Eye (tissue), 1 donor: ENCODE data around the gene STAP2.

Source experiments
- DNase-seq: peaks from one replicate; pipeline ENCODE4 v3.0.0-alpha.2; 2015

Gene STAP2

GRCh38 chr19:4370418-4371041, 31.9 kb upstream of the STAP2 start:
- no peak for DNase-seq

GRCh38 chr19:4369888-4370260, 31.2 kb upstream of the STAP2 start:
- peak; percentile 29 for DNase-seq

- DNase-seq, result peak; percentile 2
Measured at GRCh38 chr19:4369109-4369887, 30.7 kb upstream of the STAP2 start.

GRCh38 chr19:4368128-4368820, 29.6 kb upstream of the STAP2 start:
- peak; percentile 47 for DNase-seq

GRCh38 chr19:4367781-4368127, 29.1 kb upstream of the STAP2 start:
- peak; percentile 4 for DNase-seq

GRCh38 chr19:4367336-4367723, 28.7 kb upstream of the STAP2 start:
- no peak for DNase-seq

GRCh38 chr19:4366666-4367335, 28.2 kb upstream of the STAP2 start:
- DNase-seq, result no peak

- peak; percentile 1 for DNase-seq
Measured at GRCh38 chr19:4365791-4366665, 27.4 kb upstream of the STAP2 start.

GRCh38 chr19:4365341-4365740, 26.7 kb upstream of the STAP2 start:
- DNase-seq, result peak; percentile 1

GRCh38 chr19:4363571-4364304, 25.1 kb upstream of the STAP2 start:
- no peak for DNase-seq

- no peak for DNase-seq
Measured at GRCh38 chr19:4362831-4363545, 24.4 kb upstream of the STAP2 start.

- DNase-seq, result no peak
Measured at GRCh38 chr19:4362101-4362828, 23.6 kb upstream of the STAP2 start.

- DNase-seq, result peak; percentile 9
Measured at GRCh38 chr19:4361152-4362046, 22.8 kb upstream of the STAP2 start.

GRCh38 chr19:4360641-4361151, 22.1 kb upstream of the STAP2 start:
- no peak for DNase-seq

- DNase-seq, result no peak
Measured at GRCh38 chr19:4360081-4360569, 21.5 kb upstream of the STAP2 start.

- no peak for DNase-seq
Measured at GRCh38 chr19:4359627-4360000, 21.0 kb upstream of the STAP2 start.

- no peak for DNase-seq
Measured at GRCh38 chr19:4358709-4359626, 20.3 kb upstream of the STAP2 start.

- no peak for DNase-seq
Measured at GRCh38 chr19:4357921-4358326, 19.3 kb upstream of the STAP2 start.
